GM21576 (cell line): ENCODE data around the gene LARGE1.

Source experiments
- ATAC-seq: cut with Tn5 transposase; IDR thresholded peaks from one replicate; pipeline ENCODE4 v1.9.1; 2021; ENCODE audit warnings: mild to moderate bottlenecking, moderate library complexity; ENCODE audit not compliant: unreplicated experiment

Gene LARGE1

GRCh38 chr22:33459137-33459536 is 461.1 kb downstream of the LARGE1 start:
- no peak for ATAC-seq

GRCh38 chr22:33456511-33456910 is 463.8 kb downstream of the LARGE1 start:
- no peak for ATAC-seq

- ATAC-seq: no peak
These were observed 465.2 kb downstream of the LARGE1 start for GRCh38 chr22:33455036-33455435.

GRCh38 chr22:33451866-33452469 is 468.3 kb downstream of the LARGE1 start:
- ATAC-seq: no peak

- no peak for ATAC-seq
These were observed 469.5 kb downstream of the LARGE1 start for GRCh38 chr22:33450756-33451155.

- no peak for ATAC-seq
These were observed 472.5 kb downstream of the LARGE1 start for GRCh38 chr22:33447733-33448132.

- ATAC-seq: no peak
These were observed 476.6 kb downstream of the LARGE1 start for GRCh38 chr22:33443683-33444082.

- no peak for ATAC-seq
These were observed 479.5 kb downstream of the LARGE1 start for GRCh38 chr22:33440756-33441155.

- ATAC-seq: no peak
These were observed 482.0 kb downstream of the LARGE1 start for GRCh38 chr22:33438273-33438672.

GRCh38 chr22:33431300-33431699 is 489.0 kb downstream of the LARGE1 start:
- no peak for ATAC-seq

GRCh38 chr22:33429281-33429680 is 491.0 kb downstream of the LARGE1 start:
- ATAC-seq: no peak

GRCh38 chr22:33427461-33427860 is 492.8 kb downstream of the LARGE1 start:
- no peak for ATAC-seq

- ATAC-seq: no peak
These were observed 493.8 kb downstream of the LARGE1 start for GRCh38 chr22:33426451-33426850.

GRCh38 chr22:33421859-33422258 is 498.4 kb downstream of the LARGE1 start:
- no peak for ATAC-seq

GRCh38 chr22:33418484-33418883 is 501.8 kb downstream of the LARGE1 start:
- ATAC-seq: no peak

- no peak for ATAC-seq
These were observed 504.9 kb downstream of the LARGE1 start for GRCh38 chr22:33415401-33415800.

GRCh38 chr22:33409079-33409478 is 511.2 kb downstream of the LARGE1 start:
- no peak for ATAC-seq

GRCh38 chr22:33405194-33405593 is 515.1 kb downstream of the LARGE1 start:
- ATAC-seq: no peak

GRCh38 chr22:33404723-33405122 is 515.6 kb downstream of the LARGE1 start:
- ATAC-seq: no peak

GRCh38 chr22:33402325-33402724 is 518.0 kb downstream of the LARGE1 start:
- ATAC-seq: no peak

- no peak for ATAC-seq
These were observed 519.0 kb downstream of the LARGE1 start for GRCh38 chr22:33401291-33401690.

GRCh38 chr22:33400891-33401290 is 519.4 kb downstream of the LARGE1 start:
- ATAC-seq: no peak

- ATAC-seq: no peak
These were observed 520.0 kb downstream of the LARGE1 start for GRCh38 chr22:33400061-33400840.
